Neuron (in vitro differentiated cells): ENCODE data around the gene CCDC74B.
"Not testable (repeated sequence)": the region's sequence is repeated elsewhere in the genome, so short reads cannot be mapped to it uniquely, and the experiment has no call there.

Experiments used
- H2AFZ ChIP-seq: one replicate; pipeline ENCODE4 v1.6.1; 2013; ENCODE audit warnings: low read depth, mild to moderate bottlenecking, inconsistent platforms, low read length, moderate library complexity
- H3K27me3 ChIP-seq: one replicate; pipeline ENCODE4 v1.6.1; 2013; ENCODE audit warnings: low read length; ENCODE audit not compliant: insufficient read depth
- H3K36me3 ChIP-seq: one replicate; pipeline ENCODE4 v1.6.1; 2013; ENCODE audit warnings: low read length; ENCODE audit not compliant: insufficient read depth
- H3K4me1 ChIP-seq: one replicate; pipeline ENCODE4 v1.6.1; 2013; ENCODE audit warnings: low read length; ENCODE audit not compliant: insufficient read depth
- H3K4me3 ChIP-seq: 2 replicates; pipeline ENCODE4 v1.5.1; 2013; ENCODE audit warnings: mild to moderate bottlenecking, low read length, moderate library complexity
- H3K9me3 ChIP-seq: one replicate; pipeline ENCODE4 v1.6.1; 2013; ENCODE audit warnings: low read length

Gene CCDC74B

DNA sequence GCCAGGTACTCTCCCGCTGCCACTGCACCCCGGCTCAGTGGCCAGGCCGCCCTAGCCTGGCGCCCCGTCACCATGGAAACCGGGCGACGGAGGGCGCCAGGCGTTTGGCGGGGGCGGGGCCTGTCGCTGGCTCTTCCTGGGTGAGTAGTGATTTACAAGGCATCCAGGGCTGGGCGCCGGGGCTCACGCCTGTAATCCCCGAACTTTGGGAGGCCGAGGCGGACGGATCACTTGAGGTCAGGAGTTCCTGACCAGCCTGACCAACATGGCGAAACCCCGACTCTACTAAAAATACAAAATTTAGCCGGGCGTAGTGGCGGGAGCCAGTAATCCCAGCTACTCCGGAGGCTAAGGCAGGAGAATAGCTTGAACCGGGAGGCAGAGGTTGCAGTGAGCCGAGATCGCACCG, at the start of gene CCDC74B:
CCDC74B (minus strand) TSS at position 107 of the 409 bp plus-strand sequence. CDS start 116 bp downstream, outside the sequence.
- H3K9me3 ChIP-seq, H3K4me1 ChIP-seq, H2AFZ ChIP-seq, H3K36me3 ChIP-seq, H3K27me3 ChIP-seq: not testable (repeated sequence)
- H3K4me3 ChIP-seq, result peak within 1 kb of the TSS; percentile 34

DNA sequence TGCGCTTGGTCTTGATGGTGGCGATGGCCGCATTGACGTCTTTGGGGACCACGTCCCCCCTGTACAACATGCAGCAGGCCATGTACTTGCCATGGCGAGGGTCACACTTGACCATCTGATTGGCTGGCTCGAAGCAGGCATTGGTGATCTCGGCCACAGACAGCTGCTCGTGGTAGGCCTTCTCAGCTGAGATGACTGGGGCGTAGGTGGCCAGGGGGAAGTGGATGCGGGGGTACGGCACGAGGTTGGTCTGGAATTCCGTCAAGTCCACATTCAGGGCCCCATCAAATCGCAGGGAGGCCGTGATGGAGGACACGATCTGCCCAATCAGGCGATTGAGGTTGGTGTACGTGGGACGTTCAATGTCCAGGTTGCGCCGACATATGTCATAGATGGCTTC, 48.9 kb upstream of the CCDC74B start:
- not testable (repeated sequence) for H3K36me3 ChIP-seq, H2AFZ ChIP-seq, H3K9me3 ChIP-seq, H3K27me3 ChIP-seq, H3K4me1 ChIP-seq, H3K4me3 ChIP-seq

DNA sequence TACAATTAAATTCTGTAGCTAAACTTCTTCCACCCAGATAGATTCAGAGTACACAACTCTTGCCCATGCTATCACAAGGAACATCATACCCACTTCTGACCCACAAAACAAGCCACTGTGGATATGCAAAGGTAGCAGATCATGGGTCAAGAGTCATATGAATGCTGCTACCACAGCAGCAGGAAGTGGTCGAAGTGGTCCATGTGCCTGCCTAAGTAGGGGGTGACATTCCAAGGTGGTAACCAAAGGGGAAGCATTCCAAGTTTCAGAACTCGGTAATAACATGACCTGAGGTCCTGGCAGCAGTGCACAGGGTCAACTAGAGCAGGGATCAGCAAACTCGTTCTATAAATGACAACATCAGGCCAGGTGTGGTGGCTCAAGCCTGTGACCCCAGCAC, 47.5 kb upstream of the CCDC74B start:
- not testable (repeated sequence) for H3K9me3 ChIP-seq, H3K4me3 ChIP-seq, H3K36me3 ChIP-seq

DNA sequence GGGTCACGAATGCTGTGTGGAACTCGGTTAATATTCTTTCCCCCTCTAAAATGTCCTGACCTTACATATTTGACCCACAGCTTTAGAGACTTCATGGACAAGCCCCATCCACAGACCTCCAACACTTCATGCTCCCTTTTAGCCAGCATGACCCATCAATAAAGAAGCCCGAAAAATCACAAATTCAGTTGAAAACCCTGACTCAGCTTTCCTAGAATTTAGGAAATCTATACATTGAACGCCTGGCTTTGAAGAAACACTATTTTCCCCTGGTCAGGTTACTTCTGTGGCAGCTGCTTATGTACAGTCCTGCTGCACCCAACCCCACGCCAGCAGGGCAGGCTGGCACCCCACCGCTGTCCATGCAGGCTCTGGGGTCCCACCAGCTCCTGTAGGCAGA, 46.4 kb upstream of the CCDC74B start:
- H3K4me1 ChIP-seq, H3K4me3 ChIP-seq, H3K36me3 ChIP-seq, H3K9me3 ChIP-seq, H3K27me3 ChIP-seq, H2AFZ ChIP-seq: not testable (repeated sequence)

More for the DNA sequence above, 47.5 kb upstream of the CCDC74B start:
- H3K4me1 ChIP-seq, H2AFZ ChIP-seq, H3K27me3 ChIP-seq: not testable (repeated sequence)

DNA sequence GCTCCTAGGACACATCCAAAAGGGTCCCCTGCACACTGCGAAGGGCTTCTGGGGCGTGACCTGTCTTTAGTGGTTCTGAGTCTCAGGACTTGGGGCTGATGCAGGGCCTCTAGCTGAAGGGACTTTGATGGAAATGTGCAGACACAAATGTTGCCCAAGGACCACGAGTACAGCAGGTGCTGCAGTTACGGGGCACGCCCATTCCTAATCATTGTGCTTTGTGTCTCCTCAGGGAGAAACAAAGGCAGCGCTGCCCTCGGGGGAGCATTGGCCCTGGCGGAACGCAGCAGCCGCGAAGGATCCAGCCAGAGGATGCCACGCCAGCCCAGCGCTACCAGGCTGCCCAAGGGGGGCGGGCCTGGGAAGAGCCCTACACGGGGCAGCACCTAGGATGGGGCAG, 45.3 kb upstream of the CCDC74B start:
- Histone ChIP-seq H3K27me3 (no peaks in the 10 kb centered on the region), H3K4me1 (no peaks in the 10 kb centered on the region), H3K4me3 (no peak overlapping the region), H3K9me3 (no peaks in the 10 kb centered on the region), H2AFZ (no peak overlapping the region), H3K36me3 (no peaks in the 10 kb centered on the region)

DNA sequence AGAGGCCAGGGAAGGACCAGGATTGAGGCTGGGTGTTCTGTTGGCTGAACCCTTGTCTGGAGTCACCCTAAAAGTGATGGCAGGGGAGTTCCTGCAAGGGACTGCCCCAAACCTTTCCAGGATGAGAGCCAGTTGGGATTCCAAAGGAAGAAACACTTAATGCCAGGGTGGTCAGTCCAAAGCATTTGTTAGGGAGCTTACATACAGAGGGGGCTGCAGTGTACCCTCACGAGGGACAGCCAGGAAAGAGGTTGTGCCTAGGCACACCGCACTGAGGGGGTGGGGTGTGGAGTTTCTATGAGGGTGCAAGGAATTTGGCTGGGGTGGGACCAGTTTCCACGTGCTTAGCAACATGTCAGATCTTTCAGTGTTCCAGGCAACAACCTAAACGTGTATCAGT, 44.0 kb upstream of the CCDC74B start:
- not testable (repeated sequence) for H3K4me3 ChIP-seq, H3K9me3 ChIP-seq, H3K36me3 ChIP-seq, H2AFZ ChIP-seq, H3K27me3 ChIP-seq, H3K4me1 ChIP-seq

DNA sequence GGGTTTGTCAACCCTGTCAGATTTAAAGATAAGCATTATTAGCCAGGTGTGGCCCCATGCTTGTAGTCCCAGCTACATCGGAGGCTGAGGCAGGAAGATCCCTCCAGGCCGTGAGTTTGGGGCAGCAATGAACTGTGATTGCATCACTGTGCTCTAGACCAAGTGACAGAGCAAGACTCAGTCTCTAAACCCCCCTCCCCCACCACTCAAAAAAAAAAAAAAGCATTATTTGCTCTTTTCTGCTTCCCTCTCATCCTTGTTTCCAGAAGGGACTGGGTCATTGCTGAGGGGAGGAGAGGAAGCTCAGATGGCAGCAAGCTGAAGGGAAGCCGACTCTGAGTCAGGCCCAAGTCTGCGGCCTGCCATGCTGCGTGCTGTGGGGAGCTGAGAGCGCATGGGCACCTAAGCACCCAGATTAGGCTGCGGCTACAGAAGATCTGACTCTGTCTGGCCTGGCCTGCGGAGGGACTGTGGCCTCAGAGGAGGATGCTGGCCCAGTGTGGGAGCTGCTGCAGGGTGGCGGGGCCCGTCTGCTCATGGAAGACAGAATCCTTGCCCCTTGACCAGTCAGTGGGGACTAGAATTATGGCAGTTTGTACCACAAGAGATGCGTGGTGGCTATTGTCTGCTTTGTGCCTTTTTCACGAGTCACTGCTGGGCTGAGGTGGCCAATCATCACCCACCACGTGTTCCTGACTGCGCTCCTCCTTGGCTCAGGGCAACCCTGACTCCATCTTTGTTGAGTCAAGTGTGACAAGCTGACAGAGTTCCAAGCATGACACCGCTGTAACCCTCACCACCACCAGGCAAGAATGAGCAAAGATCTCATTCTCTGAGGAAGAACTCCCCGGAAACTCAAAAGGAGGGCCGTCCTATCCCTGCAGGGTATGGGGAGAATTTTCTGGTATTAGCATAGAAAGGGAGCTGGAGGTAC, 43.2 kb upstream of the CCDC74B start:
- H3K36me3 ChIP-seq, H3K4me3 ChIP-seq, H3K27me3 ChIP-seq, H2AFZ ChIP-seq, H3K9me3 ChIP-seq: not testable (repeated sequence)
- peaks cover 14% of the 10 kb centered on the region for H3K4me1 ChIP-seq

DNA sequence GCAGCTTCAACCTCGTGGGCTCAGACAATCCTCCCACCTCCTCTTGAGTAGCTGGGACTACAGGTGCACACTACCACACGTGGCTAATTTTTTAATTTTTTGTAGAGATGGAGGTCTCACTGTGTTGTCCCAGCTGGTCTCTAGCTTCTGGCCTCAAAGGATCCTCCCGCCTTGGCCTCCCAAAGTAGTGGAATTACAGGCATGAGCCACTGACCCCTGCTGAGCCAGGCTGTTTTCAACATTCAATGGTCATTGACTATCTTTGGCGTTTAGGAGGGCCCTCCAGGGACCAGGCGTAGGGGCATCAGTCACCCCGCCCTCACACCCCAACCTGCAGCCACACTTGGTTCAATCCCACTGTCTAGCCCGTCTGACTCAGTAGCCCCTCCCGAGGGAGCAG, 42.4 kb upstream of the CCDC74B start:
- H3K36me3 ChIP-seq, result no peaks in the 10 kb centered on the region
- H3K9me3 ChIP-seq, result no peaks in the 10 kb centered on the region
- no peak overlapping the region for H3K4me3 ChIP-seq
- no peaks in the 10 kb centered on the region for H3K27me3 ChIP-seq
- H3K4me1 ChIP-seq, result peaks cover 18% of the 10 kb centered on the region
- no peak overlapping the region for H2AFZ ChIP-seq

DNA sequence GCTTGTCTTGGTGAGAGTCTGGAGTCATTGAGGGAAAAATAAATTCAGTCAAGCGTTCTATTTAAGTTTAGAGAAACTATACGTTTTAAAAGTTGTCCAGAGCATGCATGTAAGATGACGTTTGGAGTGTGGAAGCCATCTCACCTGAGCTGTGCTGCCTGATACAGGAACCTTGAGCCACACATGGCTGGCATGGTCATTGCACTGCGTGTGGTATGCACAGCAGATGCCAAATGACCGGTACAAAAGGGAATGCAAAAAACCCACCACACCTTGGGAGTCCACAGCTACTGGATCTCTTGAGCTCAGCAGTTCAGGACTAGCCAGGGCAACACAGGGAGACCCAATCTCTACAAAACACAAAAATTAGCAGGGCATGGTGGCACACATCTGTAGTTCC, 41.5 kb upstream of the CCDC74B start:
- Histone ChIP-seq H3K9me3 (no peaks in the 10 kb centered on the region), H3K4me3 (no peak overlapping the region), H3K4me1 (peaks cover 18% of the 10 kb centered on the region)

DNA sequence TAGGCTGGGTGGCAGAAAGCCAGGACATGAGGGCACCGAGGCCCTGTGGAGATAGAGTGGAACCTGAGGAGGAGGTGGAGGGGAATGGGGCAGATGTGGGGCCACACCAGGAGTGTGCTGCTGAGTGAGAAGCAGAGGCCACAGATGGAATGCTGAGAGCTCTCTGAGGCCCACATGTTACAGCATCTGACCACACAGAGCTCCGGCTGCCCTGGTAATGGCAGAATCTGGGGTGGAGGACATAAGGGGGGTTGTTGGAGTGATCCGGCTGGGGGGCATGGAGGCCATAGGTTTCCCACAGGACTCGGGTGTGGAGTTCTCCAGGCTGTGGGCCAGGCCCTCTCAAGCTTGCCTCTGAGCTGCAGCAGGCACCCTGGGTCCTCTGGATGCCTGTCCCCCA, 41.0 kb upstream of the CCDC74B start:
- Histone ChIP-seq H2AFZ (no peak overlapping the region), H3K4me3 (no peak overlapping the region), H3K9me3 (no peaks in the 10 kb centered on the region), H3K36me3 (no peaks in the 10 kb centered on the region), H3K4me1 (peaks cover 18% of the 10 kb centered on the region), H3K27me3 (no peaks in the 10 kb centered on the region)

More for the DNA sequence above, 41.5 kb upstream of the CCDC74B start:
- Histone ChIP-seq H3K27me3 (no peaks in the 10 kb centered on the region), H2AFZ (no peak overlapping the region), H3K36me3 (no peaks in the 10 kb centered on the region)

DNA sequence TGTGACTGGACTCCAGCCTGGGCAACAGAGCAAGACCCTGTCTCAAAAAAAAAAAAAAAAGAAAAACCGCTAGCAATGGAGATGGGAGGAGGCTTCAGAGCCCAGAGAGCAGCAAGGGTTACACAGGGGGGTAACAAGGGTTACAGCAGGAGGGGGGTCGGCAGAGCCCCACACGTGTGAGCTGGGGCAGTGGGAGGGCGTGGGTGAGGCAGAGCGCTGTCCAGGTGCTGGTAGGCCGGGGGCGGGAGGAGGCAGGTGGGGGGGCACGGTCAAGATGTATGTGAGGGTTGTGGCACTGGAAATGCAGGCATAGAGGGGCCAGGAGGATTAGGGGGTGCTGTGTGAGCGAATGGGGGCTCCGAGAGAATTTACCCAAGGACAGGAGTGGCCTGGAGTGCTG, 40.5 kb upstream of the CCDC74B start:
- Histone ChIP-seq H3K27me3 (no peaks in the 10 kb centered on the region), H3K4me1 (peaks cover 21% of the 10 kb centered on the region), H2AFZ (no peak overlapping the region), H3K36me3 (no peaks in the 10 kb centered on the region), H3K4me3 (no peak overlapping the region), H3K9me3 (no peaks in the 10 kb centered on the region)

DNA sequence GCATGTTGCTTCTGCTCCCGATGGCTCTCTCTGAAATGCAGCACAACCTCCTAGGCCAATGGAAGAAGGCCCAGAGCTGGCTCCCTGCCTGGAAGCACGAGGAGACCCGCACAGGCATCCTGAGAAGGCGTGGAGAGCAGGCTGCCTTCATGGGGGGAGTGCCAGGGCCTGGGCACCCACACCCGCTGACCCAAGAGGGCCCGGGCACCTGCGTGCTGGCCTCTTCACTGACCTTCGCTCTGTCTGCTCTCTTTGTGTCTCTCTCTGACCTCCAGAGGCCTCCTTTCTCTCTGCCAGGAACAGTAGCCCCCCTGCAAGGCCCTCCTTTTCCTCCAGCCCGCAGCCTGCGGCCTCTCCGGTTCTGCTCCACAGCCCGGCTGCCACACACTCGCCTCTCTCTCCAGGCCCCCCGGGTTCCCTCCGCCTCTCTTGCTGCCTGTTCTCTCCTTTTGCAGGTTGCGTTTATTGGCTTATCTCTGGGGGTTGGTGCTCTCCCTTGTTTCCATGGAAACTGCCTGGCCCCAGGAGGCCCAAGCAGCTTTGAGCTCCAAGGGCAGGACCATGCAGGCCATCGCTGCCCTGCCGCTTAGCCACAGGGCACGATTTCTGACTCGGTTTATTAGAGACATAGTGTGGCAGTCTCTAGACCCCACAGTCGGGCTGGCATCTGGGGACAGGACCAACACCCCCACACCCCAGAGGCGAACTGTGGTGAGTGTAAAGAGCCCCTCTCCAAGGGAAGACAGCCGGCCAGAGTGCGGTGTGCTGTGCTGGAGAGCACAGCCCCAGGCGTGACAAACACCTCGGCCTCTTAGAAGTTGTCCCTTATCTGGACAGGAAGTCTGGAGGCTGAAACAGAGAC, 38.8 kb upstream of the CCDC74B start:
- no peaks in the 10 kb centered on the region for H3K27me3 ChIP-seq
- H3K9me3 ChIP-seq, result no peaks in the 10 kb centered on the region
- peaks cover 6% of the 10 kb centered on the region for H3K36me3 ChIP-seq
- H2AFZ ChIP-seq, result no peak overlapping the region
- H3K4me1 ChIP-seq, result peaks cover 21% of the 10 kb centered on the region
- peak overlapping the region; percentile 58 for H3K4me3 ChIP-seq

DNA sequence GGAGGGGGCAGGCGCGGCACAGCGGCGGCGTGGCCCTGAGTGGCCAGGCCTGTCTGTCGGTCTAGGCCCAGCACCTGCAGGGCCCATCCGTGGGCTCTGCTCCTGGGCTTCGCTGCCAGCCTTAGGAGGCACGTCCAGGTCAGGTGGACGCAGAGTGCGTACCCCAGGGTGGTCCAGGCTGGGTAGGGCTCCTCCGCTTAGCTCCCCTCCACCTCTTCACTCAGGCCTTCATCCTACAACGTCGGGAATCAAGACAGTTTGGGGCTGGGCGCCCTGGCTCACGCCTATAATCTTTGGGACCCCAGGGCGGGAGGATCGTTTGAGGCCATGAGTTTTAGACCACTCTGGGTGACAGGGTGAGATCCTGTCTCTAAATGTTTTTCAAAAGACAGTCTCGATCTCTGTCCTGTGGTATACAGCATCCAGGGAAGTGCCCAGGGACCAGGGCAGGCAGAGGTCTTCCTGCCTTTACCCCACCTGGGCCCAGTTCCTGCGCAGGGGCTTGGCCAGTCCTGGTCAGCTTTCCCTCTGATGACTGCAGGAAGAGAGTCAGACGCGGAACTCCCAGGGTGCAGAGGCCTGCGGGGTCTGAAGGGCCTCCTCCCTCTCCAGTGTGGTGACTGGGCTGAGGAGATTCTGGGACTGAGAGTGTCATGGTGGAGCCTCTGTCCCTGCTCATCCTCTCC, 38.1 kb upstream of the CCDC74B start:
- not testable (repeated sequence) for H3K36me3 ChIP-seq, H3K27me3 ChIP-seq, H2AFZ ChIP-seq, H3K9me3 ChIP-seq
- Histone ChIP-seq H3K4me3 (peak overlapping the region; percentile 58), H3K4me1 (peaks cover 21% of the 10 kb centered on the region)
